ENCODE measurements around the gene BEND6. TPM values are rescaled to one million over a fixed set of nuclear protein-coding genes. Genes with fewer than 3 reads are reported as not detected.

BEND6 gene
- total RNA-seq: not detected

GRCh38 chr6:56954403-56955170 is at the start of gene BEND6:
Gene BEND6 (plus strand): TSS chr6:56955107. CDS start chr6:56981811, 26,704 bp downstream.
- DNase-seq (ENCODE audit: low spot score): no peak
- peak; percentile 36 for ATAC-seq

- DNase-seq (ENCODE audit: low spot score) (no peak), ATAC-seq (no peak)
Measured at GRCh38 chr6:56905378-56905777, 49.5 kb upstream of the BEND6 start.

- DNase-seq (ENCODE audit: low spot score) (no peak), ATAC-seq (no peak)
Measured at GRCh38 chr6:56906752-56907151, 48.2 kb upstream of the BEND6 start.

GRCh38 chr6:56909115-56909907 is 45.6 kb upstream of the BEND6 start:
- DNase-seq (ENCODE audit: low spot score) (no peak), ATAC-seq (no peak)

- DNase-seq (ENCODE audit: low spot score) (no peak), ATAC-seq (no peak)
Measured at GRCh38 chr6:56911847-56912246, 43.1 kb upstream of the BEND6 start.

- DNase-seq (ENCODE audit: low spot score) (no peak), ATAC-seq (no peak)
Measured at GRCh38 chr6:56913285-56914074, 41.4 kb upstream of the BEND6 start.

GRCh38 chr6:56914798-56915658 is 39.9 kb upstream of the BEND6 start:
- no peak for ATAC-seq
- no peak for DNase-seq (ENCODE audit: low spot score)

- DNase-seq (ENCODE audit: low spot score) (no peak), ATAC-seq (no peak)
Measured at GRCh38 chr6:56915832-56916231, 39.1 kb upstream of the BEND6 start.

- ATAC-seq: no peak
- no peak for DNase-seq (ENCODE audit: low spot score)
Measured at GRCh38 chr6:56916849-56917551, 37.9 kb upstream of the BEND6 start.

GRCh38 chr6:56922645-56923044 is 32.3 kb upstream of the BEND6 start:
- ATAC-seq: no peak
- no peak for DNase-seq (ENCODE audit: low spot score)

GRCh38 chr6:56923565-56923964 is 31.3 kb upstream of the BEND6 start:
- ATAC-seq (no peak), DNase-seq (ENCODE audit: low spot score) (no peak)

- no peak for ATAC-seq
- no peak for DNase-seq (ENCODE audit: low spot score)
Measured at GRCh38 chr6:56927538-56928453, 27.1 kb upstream of the BEND6 start.

- DNase-seq (ENCODE audit: low spot score) (no peak), ATAC-seq (no peak)
Measured at GRCh38 chr6:56930846-56931245, 24.1 kb upstream of the BEND6 start.

- DNase-seq (ENCODE audit: low spot score): no peak
- ATAC-seq: no peak
Measured at GRCh38 chr6:56932910-56933477, 21.9 kb upstream of the BEND6 start.

- DNase-seq (ENCODE audit: low spot score): no peak
- ATAC-seq: no peak
Measured at GRCh38 chr6:56933650-56934049, 21.3 kb upstream of the BEND6 start.

GRCh38 chr6:56934876-56935275 is 20.0 kb upstream of the BEND6 start:
- DNase-seq (ENCODE audit: low spot score) (no peak), ATAC-seq (no peak)

GRCh38 chr6:56936466-56936865 is 18.4 kb upstream of the BEND6 start:
- no peak for ATAC-seq
- no peak for DNase-seq (ENCODE audit: low spot score)

GRCh38 chr6:56938649-56939191 is 16.2 kb upstream of the BEND6 start:
- no peak for ATAC-seq
- no peak for DNase-seq (ENCODE audit: low spot score)

All from left lobe of liver (tissue), 2 donors.